ENCODE data around the gene MAST2. TPM values are rescaled to one million over a fixed set of nuclear protein-coding genes. Genes with fewer than 3 reads are reported as not detected.

Gene MAST2
- total and polyA plus RNA-seq, 2 donors (not counting 3 experiments of a cell fraction or from before 2014, with no cell fraction given): 25.0 to 41.2 TPM

DNA sequence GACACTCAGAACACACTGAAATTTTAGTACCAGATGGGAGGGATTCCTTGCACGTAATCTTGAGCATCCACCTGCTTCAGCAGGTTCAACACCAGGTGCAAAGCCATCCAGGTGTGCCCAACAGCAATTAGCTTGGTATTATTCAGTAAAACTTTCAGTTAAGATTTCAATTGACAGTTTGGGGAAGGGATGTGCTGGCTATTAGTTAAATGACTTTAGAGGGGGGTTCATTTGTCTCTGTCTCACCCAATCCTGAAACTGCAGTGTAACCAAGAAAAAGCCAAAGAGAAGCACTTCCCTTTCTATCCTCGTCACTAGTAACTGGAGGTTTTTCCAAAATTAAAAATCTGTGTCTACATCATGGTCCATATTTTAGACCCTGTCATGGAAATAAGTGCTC, 238.1 kb downstream of the MAST2 start:
- BruUV-seq (replicated peaks): no TSS peak

More for the DNA sequence above, 238.1 kb downstream of the MAST2 start:
- Histone ChIP-seq H3K79me2 (ENCODE audit: control insufficient read depth, insufficient read depth, low read length) (no peaks in the 10 kb centered on the region), H3K4me3 (replicated peaks in 1 of 3; ENCODE audit: insufficient read depth in 1 of 3, low read depth in 1 of 3, low read length in 3 of 3) (no peak overlapping the region), H3K27ac (ENCODE audit: insufficient read depth, low read depth, low read length) (no peak overlapping the region), H2AFZ (ENCODE audit: low read depth, low read length) (no peak overlapping the region), H3K9me1 (replicated peaks; ENCODE audit: control insufficient read depth, extremely low read depth, insufficient read depth, low read length) (no peaks in the 10 kb centered on the region), H3K9ac (replicated peaks; ENCODE audit: extremely low read depth, insufficient read depth, low read length) (no peak overlapping the region), H3K27me3 (ENCODE audit: control insufficient read depth in 2 of 2, insufficient read depth in 2 of 2, low read length in 2 of 2) (no peaks in the 10 kb centered on the region), H3K36me3 (ENCODE audit: control insufficient read depth in 2 of 2, extremely low read depth in 1 of 2, insufficient read depth in 2 of 2, low read length in 2 of 2) (peaks cover 0 to 7% of the 10 kb centered on the region in 2 experiments), H3K4me1 (ENCODE audit: control insufficient read depth, extremely low read depth, insufficient read depth, low read length) (peaks cover 4% of the 10 kb centered on the region), H3K9me3 (replicated peaks; ENCODE audit: control insufficient read depth, insufficient read depth, low read length) (no peaks in the 10 kb centered on the region), H4K20me1 (replicated peaks; ENCODE audit: control insufficient read depth, extremely low read depth, insufficient read depth, low read length) (no peaks in the 10 kb centered on the region), H3K4me2 (ENCODE audit: insufficient read depth, low read length) (no peak overlapping the region)
- dilution Hi-C loops (cut with MboI; ENCODE audit: extremely low pct_ligation_motif_present, low sequenced_read_pairs): loop anchor here (25.0 kb wide), 1 partner anchor 146 kb away; the partner anchor contains the start of genes P3R3URF, POMGNT1 and TSPAN1
- ChIA-PET POLR2A (interaction anchor here (0.5 kb wide), 1 partner anchor 202 kb away, joined by 3 read pairs; no protein-coding TSS in a partner anchor), CTCF (interaction anchor here (1.4 to 2.6 kb wide), 2 partner anchors 140 to 182 kb away, joined by 11 to 12 read pairs; no protein-coding TSS in a partner anchor)
- DNase-seq (ENCODE audit: low read depth, low spot score) (no peak), FAIRE-seq (no peak)
- no peak for TF ChIP-seq POLR2AphosphoS5 (IDR thresholded peaks at IDR 0.05; ENCODE audit: insufficient read depth, low read depth, low read length)
- TF ChIP-seq GATA2 (IDR thresholded peaks at IDR 0.05; ENCODE audit: insufficient read depth, insufficient read length, low read depth, low read length): no peak
- TF ChIP-seq, protein P1, sequence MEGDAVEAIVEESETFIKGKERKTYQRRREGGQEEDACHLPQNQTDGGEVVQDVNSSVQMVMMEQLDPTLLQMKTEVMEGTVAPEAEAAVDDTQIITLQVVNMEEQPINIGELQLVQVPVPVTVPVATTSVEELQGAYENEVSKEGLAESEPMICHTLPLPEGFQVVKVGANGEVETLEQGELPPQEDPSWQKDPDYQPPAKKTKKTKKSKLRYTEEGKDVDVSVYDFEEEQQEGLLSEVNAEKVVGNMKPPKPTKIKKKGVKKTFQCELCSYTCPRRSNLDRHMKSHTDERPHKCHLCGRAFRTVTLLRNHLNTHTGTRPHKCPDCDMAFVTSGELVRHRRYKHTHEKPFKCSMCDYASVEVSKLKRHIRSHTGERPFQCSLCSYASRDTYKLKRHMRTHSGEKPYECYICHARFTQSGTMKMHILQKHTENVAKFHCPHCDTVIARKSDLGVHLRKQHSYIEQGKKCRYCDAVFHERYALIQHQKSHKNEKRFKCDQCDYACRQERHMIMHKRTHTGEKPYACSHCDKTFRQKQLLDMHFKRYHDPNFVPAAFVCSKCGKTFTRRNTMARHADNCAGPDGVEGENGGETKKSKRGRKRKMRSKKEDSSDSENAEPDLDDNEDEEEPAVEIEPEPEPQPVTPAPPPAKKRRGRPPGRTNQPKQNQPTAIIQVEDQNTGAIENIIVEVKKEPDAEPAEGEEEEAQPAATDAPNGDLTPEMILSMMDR (IDR thresholded peaks at IDR 0.05; ENCODE audit: extremely low read depth in 1 of 2, insufficient read depth in 1 of 2, low read depth in 1 of 2, low read length in 2 of 2): no peak
- TF ChIP-seq, protein P2, sequence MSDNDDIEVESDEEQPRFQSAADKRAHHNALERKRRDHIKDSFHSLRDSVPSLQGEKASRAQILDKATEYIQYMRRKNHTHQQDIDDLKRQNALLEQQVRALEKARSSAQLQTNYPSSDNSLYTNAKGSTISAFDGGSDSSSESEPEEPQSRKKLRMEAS (IDR thresholded peaks at IDR 0.05; ENCODE audit: insufficient read depth, insufficient read length): no peak
- TF ChIP-seq JUN (IDR thresholded peaks at IDR 0.05; ENCODE audit: borderline replicate concordance, insufficient read depth, insufficient read length, low read depth): no peak
- TF ChIP-seq EZH2 (IDR thresholded peaks at IDR 0.05; ENCODE audit: borderline replicate concordance, low read depth, low read length, severe bottlenecking): no peak
- TF ChIP-seq MYC (IDR thresholded peaks at IDR 0.05; ENCODE audit: low read depth, low read length): no peak
- no peak for TF ChIP-seq FOS (IDR thresholded peaks at IDR 0.05; ENCODE audit: borderline replicate concordance, insufficient read depth, low read length)
- no peak for TF ChIP-seq POLR2A (IDR thresholded peaks at IDR 0.05; ENCODE audit: low read depth, low read length)
- intact Hi-C loops (cut with micrococcal nuclease): no loop called here

Measured in endothelial cell of umbilical vein (primary cell).